Peyer's patch (tissue), 4 donors: ENCODE data around the gene PMM2.

Experiments
- POLR2A ChIP-seq, 2 donors: fragments of 450-650 bp; IDR thresholded peaks; one replicate each; pipeline ENCODE4 v1.5.1; 2017; ENCODE audit warnings: antibody characterized with exemption in 2 of 2, mild to moderate bottlenecking in 2 of 2, moderate library complexity in 2 of 2
- TF ChIP-seq, protein P1 (sequence below), 6 experiments: fragments of 450-650 bp in 4 of 6; fragments of 200-600 bp in 2 of 6; sonication (generic) in 1 of 6; IDR thresholded peaks; one replicate each; pipeline ENCODE4 v1.5.1; 2017 to 2019; ENCODE audit warnings: antibody characterized with exemption in 6 of 6, mild to moderate bottlenecking in 3 of 6, moderate library complexity in 1 of 6

DNA sequence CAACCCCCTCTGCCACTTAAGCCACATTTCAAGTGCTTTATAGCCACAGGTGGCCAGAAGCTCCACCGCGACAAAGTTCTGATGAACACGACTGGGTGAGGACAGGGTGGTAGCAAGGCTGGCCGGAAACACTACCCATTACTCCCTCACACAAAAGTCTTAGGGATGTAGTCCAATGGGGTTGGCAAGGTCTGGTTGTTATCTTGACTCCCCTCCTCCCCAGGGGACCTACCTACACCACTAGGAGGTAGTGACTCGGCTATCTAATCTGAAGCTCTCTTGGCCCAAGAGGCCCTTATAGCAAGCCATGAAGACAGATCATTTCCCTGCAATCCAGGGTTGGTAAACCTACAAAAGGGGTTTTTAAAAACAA lies 92.9 kb downstream of the PMM2 start:
- TF ChIP-seq, protein P1, sequence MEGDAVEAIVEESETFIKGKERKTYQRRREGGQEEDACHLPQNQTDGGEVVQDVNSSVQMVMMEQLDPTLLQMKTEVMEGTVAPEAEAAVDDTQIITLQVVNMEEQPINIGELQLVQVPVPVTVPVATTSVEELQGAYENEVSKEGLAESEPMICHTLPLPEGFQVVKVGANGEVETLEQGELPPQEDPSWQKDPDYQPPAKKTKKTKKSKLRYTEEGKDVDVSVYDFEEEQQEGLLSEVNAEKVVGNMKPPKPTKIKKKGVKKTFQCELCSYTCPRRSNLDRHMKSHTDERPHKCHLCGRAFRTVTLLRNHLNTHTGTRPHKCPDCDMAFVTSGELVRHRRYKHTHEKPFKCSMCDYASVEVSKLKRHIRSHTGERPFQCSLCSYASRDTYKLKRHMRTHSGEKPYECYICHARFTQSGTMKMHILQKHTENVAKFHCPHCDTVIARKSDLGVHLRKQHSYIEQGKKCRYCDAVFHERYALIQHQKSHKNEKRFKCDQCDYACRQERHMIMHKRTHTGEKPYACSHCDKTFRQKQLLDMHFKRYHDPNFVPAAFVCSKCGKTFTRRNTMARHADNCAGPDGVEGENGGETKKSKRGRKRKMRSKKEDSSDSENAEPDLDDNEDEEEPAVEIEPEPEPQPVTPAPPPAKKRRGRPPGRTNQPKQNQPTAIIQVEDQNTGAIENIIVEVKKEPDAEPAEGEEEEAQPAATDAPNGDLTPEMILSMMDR (IDR thresholded peaks at IDR 0.05): no peak
- no peak for TF ChIP-seq POLR2A (IDR thresholded peaks at IDR 0.05)
